Hypothalamus (tissue), 51 donors: ENCODE data around the gene PRDM16.

Experiments
- DNase-seq, 51 donors: peaks; one replicate each; lab custom pipeline; 2025; lab: John Stamatoyannopoulos, UW

The PRDM16 gene

GRCh38 chr1:3245768-3246167 lies 176.8 kb downstream of the PRDM16 start:
- no peak for DNase-seq

GRCh38 chr1:3246251-3246650 lies 177.2 kb downstream of the PRDM16 start:
- no peak for DNase-seq

GRCh38 chr1:3247521-3248121 lies 178.6 kb downstream of the PRDM16 start:
- no peak for DNase-seq

- DNase-seq: no peak
Observed at GRCh38 chr1:3248155-3249141, 179.4 kb downstream of the PRDM16 start.

GRCh38 chr1:3249231-3249630 lies 180.2 kb downstream of the PRDM16 start:
- DNase-seq: no peak

GRCh38 chr1:3249631-3250501 lies 180.9 kb downstream of the PRDM16 start:
- DNase-seq: no peak

GRCh38 chr1:3250624-3251023 lies 181.6 kb downstream of the PRDM16 start:
- DNase-seq: no peak

GRCh38 chr1:3251099-3251806 lies 182.2 kb downstream of the PRDM16 start:
- no peak for DNase-seq

GRCh38 chr1:3251807-3252428 lies 182.9 kb downstream of the PRDM16 start:
- DNase-seq: no peak

GRCh38 chr1:3255680-3256079 lies 186.7 kb downstream of the PRDM16 start:
- no peak for DNase-seq

GRCh38 chr1:3257788-3258187 lies 188.8 kb downstream of the PRDM16 start:
- DNase-seq: no peak

GRCh38 chr1:3258386-3259003 lies 189.5 kb downstream of the PRDM16 start:
- DNase-seq: no peak

- no peak for DNase-seq
Observed at GRCh38 chr1:3259020-3259419, 190.0 kb downstream of the PRDM16 start.

- no peak for DNase-seq
Observed at GRCh38 chr1:3261007-3261968, 192.3 kb downstream of the PRDM16 start.

- no peak for DNase-seq
Observed at GRCh38 chr1:3261969-3262579, 193.1 kb downstream of the PRDM16 start.

- no peak for DNase-seq
Observed at GRCh38 chr1:3262681-3263286, 193.8 kb downstream of the PRDM16 start.

- no peak for DNase-seq
Observed at GRCh38 chr1:3263790-3264189, 194.8 kb downstream of the PRDM16 start.
